ENCODE data around the gene MARCHF4.

Gene MARCHF4

DNA sequence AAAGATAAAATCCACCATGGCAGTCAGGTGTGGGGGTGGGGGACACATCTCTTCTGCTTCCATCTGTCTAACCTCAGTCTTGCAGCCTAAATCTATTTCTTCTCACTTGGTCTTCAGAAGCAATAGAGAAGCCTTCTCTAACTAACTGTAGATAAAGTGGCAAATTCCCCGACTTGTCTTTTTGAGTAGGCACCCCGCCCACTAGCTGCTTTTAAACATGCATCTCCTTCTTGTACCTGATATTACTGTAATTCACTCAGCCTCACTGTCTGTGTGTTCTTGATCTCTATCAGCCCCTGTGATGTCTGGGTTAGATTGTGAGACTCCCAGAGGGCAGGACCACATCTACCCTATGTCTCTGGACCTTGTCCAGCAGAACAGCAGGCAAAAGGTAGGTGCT is 6.8 kb downstream of the MARCHF4 start:
- no peak for DNase-seq (ENCODE audit: low read depth)
- TF ChIP-seq, protein P1, sequence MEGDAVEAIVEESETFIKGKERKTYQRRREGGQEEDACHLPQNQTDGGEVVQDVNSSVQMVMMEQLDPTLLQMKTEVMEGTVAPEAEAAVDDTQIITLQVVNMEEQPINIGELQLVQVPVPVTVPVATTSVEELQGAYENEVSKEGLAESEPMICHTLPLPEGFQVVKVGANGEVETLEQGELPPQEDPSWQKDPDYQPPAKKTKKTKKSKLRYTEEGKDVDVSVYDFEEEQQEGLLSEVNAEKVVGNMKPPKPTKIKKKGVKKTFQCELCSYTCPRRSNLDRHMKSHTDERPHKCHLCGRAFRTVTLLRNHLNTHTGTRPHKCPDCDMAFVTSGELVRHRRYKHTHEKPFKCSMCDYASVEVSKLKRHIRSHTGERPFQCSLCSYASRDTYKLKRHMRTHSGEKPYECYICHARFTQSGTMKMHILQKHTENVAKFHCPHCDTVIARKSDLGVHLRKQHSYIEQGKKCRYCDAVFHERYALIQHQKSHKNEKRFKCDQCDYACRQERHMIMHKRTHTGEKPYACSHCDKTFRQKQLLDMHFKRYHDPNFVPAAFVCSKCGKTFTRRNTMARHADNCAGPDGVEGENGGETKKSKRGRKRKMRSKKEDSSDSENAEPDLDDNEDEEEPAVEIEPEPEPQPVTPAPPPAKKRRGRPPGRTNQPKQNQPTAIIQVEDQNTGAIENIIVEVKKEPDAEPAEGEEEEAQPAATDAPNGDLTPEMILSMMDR (conservative IDR thresholded peaks at IDR 0.05; ENCODE audit: low read length), result no peak
- H3K4me3 ChIP-seq (ENCODE audit: low read length), result no peak overlapping the region

DNA sequence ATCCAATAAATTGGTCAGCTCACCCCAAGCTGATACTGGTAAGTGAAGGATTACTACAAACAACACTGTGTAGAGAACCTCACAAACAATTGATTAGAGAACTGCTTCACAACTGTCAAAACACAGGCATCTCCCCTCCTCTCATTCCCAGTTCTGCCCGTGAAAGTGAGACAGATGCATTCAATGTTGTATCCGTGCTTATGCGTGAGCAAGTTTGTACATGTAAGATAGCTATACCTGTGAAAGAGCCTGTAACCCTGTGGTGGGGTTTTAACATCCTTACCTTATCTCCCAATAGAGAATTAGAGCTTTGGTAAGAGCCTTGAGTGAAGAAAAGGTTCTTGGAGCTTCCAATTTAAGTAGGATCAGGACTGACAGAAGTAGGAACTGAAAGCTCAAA is 9.1 kb downstream of the MARCHF4 start:
- DNase-seq (ENCODE audit: low read depth), result no peak
- H3K4me3 ChIP-seq (ENCODE audit: low read length), result no peak overlapping the region
- TF ChIP-seq, protein P1 (conservative IDR thresholded peaks at IDR 0.05; ENCODE audit: low read length), result no peak

DNA sequence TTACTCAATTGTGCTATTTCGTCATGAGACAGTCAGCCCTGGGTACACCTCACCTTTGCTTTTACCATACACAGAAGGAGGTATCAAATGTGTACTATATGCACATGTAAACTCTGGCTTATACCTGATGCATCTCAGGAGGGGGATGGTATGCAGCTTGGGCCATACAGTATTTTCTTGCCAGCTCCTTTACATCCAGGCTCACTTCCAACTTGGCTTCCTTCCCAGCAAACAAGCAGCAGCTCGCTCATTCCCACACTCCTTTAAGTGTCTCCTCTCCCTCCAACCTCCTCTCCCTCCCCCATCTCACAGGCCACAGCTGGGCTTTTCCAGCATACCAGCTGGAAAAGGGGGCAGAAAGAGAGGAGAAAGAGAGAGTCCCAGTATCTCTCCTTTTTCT is 9.6 kb downstream of the MARCHF4 start:
- H3K4me3 ChIP-seq (ENCODE audit: low read length), result no peak overlapping the region
- peak; percentile 49 for DNase-seq (ENCODE audit: low read depth)
- TF ChIP-seq, protein P1 (conservative IDR thresholded peaks at IDR 0.05; ENCODE audit: low read length), result no peak

DNA sequence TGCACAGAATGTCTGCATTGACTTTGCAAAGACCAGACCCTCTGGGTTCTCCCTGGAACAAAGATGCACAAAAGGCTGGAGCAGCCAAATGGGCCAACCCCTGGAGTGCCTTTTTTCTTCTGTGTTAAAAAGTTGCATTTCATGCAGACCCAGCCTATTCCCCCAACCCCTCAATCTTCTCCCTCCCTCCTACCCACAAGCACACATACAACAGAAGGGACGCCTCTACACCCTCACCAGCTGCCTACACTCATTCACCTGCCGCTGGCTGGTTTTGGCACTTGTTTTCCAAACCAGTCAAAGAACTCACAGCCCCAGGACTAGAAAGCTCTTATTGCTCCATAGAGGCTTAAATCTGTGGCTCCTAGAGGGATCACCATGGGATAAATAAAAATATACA is 16.6 kb downstream of the MARCHF4 start:
- H3K4me3 ChIP-seq (ENCODE audit: low read length), result no peak overlapping the region
- TF ChIP-seq, protein P1 (conservative IDR thresholded peaks at IDR 0.05; ENCODE audit: low read length), result no peak
- no peak for DNase-seq (ENCODE audit: low read depth)

DNA sequence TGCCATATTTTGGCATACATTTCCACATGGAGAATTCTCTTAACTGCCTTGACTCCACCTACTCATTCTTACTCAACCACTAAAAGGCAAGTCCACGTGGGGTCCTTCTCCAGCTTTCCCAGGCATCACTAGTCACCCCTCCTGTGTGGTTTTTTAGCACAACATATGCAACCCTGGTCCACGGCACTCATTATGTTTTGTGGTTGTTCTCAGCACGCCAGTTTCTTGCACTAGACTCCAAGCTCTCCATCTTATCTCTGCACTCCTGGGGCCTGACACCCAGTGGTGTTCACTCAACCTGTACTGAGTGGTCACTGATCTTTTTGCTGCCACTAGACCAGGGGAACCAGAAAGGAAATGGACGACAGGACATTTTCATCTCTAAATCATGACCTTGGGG is 18.0 kb downstream of the MARCHF4 start:
- TF ChIP-seq, protein P1 (conservative IDR thresholded peaks at IDR 0.05; ENCODE audit: low read length), result no peak

DNA sequence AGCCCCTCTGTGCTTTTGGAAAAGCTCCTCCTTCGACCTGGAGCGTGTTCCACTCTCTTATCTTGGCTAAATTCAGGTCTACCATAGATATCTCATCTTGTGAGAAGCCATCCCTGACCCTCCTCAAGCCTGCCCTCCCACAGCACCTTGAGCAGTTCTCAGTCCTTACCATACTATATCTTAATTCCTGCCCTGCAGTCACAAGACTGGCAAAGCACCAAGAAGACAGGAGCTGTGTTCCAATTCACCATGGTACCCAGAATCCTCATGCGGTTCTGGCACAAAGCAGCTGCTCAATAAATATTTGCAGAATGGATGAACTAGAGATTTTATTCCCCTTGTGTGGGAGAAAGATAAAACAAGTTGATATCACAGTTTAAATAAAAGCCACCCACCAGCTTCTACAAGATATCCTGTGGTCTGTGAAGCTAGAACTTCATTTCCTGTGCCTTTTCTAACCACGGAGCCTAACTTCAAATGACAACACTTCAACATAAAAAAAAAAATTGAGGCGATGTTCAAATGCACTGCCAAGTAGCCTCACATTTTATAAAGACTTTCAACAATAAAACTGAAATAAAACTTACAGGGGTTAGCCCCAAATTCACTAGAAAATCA is 19.5 kb downstream of the MARCHF4 start:
- no peak for DNase-seq (ENCODE audit: low read depth)
- TF ChIP-seq, protein P1 (conservative IDR thresholded peaks at IDR 0.05; ENCODE audit: low read length), result no peak
- H3K4me3 ChIP-seq (ENCODE audit: low read length), result no peak overlapping the region

More for the DNA sequence above, 18.0 kb downstream of the MARCHF4 start:
- no peak overlapping the region for H3K4me3 ChIP-seq (ENCODE audit: low read length)
- peak; percentile 60 for DNase-seq (ENCODE audit: low read depth)

DNA sequence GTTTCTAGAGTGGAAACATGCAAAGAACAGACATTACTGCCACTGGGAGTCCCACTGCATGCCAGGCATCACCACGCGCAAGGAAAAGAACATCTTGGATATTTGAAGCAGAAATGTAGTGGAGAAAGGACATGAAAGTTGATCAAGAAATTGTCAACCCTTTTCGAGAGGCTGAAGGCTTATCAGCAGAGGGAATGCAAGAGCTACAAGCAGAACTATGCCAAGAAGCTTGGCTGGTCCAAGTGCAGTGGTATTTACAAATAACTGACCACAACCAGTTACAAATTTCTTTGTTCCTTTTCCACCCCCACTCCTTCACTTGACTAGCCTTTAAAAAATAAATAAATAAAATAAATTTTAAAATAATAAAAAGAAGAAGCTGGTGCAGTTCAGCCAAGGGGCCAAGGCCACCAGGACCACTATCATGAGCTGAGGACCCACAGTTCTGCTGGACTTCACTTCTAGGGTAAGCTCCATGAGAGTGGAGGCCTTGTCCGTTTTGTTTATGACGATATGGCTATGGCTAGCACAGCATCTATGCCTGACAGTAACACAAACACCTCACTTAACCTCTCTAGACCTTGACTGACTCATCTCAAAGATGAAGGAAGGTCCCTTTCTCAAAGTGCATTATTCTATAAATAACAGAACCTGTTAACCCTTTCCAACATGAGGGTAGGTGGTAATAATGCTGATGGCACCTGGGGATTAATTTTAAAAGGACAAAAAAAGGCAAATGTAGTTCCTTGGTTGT is 20.9 kb downstream of the MARCHF4 start:
- TF ChIP-seq, protein P1 (conservative IDR thresholded peaks at IDR 0.05; ENCODE audit: low read length), result no peak
- no peak overlapping the region for H3K4me3 ChIP-seq (ENCODE audit: low read length)
- DNase-seq (ENCODE audit: low read depth), result peak; percentile 60

Measured in AG10803 (cell line).